ENCODE data around the gene PPP2R1B.

PPP2R1B gene

GRCh38 chr11:111698852-111699559 is 67.2 kb downstream of the PPP2R1B start:
- H3K4me3 ChIP-seq (replicated peaks in 1 of 2; ENCODE audit: low read depth in 2 of 2, low read length in 2 of 2) = no peak overlapping the region
- DNase-seq (ENCODE audit: low read depth in 2 of 2) = peak in 1 of 2 donors; percentile 81
- TF ChIP-seq CTCF (IDR thresholded peaks at IDR 0.05; ENCODE audit: low read depth, low read length) = no peak

- H3K4me3 ChIP-seq (replicated peaks in 1 of 2; ENCODE audit: low read depth in 2 of 2, low read length in 2 of 2) = no peak overlapping the region
- TF ChIP-seq CTCF (IDR thresholded peaks at IDR 0.05; ENCODE audit: low read depth, low read length) = no peak
- no peak for DNase-seq (ENCODE audit: low read depth in 2 of 2)
Measured at GRCh38 chr11:111697933-111698371, 68.2 kb downstream of the PPP2R1B start.

GRCh38 chr11:111696556-111696955 is 69.6 kb downstream of the PPP2R1B start:
- TF ChIP-seq CTCF (IDR thresholded peaks at IDR 0.05; ENCODE audit: low read depth, low read length) = no peak
- DNase-seq (ENCODE audit: low read depth in 2 of 2) = peak; percentile 20 to 87
- H3K4me3 ChIP-seq (replicated peaks in 1 of 2; ENCODE audit: low read depth in 2 of 2, low read length in 2 of 2) = no peak overlapping the region

- TF ChIP-seq CTCF (IDR thresholded peaks at IDR 0.05; ENCODE audit: low read depth, low read length) = no peak
- DNase-seq (ENCODE audit: low read depth in 2 of 2) = peak; percentile 82 to 84
- no peak overlapping the region for H3K4me3 ChIP-seq (replicated peaks in 1 of 2; ENCODE audit: low read depth in 2 of 2, low read length in 2 of 2)
Measured at GRCh38 chr11:111694851-111695250, 71.3 kb downstream of the PPP2R1B start.

GRCh38 chr11:111693224-111693937 is 72.8 kb downstream of the PPP2R1B start:
- no peak for DNase-seq (ENCODE audit: low read depth in 2 of 2)
- TF ChIP-seq CTCF (IDR thresholded peaks at IDR 0.05; ENCODE audit: low read depth, low read length) = no peak
- no peak overlapping the region for H3K4me3 ChIP-seq (replicated peaks in 1 of 2; ENCODE audit: low read depth in 2 of 2, low read length in 2 of 2)

GRCh38 chr11:111691741-111692140 is 74.4 kb downstream of the PPP2R1B start:
- no peak overlapping the region for H3K4me3 ChIP-seq (replicated peaks in 1 of 2; ENCODE audit: low read depth in 2 of 2, low read length in 2 of 2)
- no peak for TF ChIP-seq CTCF (IDR thresholded peaks at IDR 0.05; ENCODE audit: low read depth, low read length)
- no peak for DNase-seq (ENCODE audit: low read depth in 2 of 2)

Measured in cardiac fibroblast (primary cell).